HG03354 (cell line): Measurements from ENCODE around the gene OR52E1.

Experiments used
- ATAC-seq: cut with Tn5 transposase; IDR thresholded peaks from one replicate; pipeline ENCODE4 v1.9.1; 2021; ENCODE audit warnings: mild to moderate bottlenecking; ENCODE audit not compliant: unreplicated experiment, poor library complexity, severe bottlenecking

Gene OR52E1

GRCh38 chr11:5103066-5103465, 33.7 kb downstream of the OR52E1 start:
- no peak for ATAC-seq

- no peak for ATAC-seq
Observed at GRCh38 chr11:5107285-5107684, 37.9 kb downstream of the OR52E1 start.

- ATAC-seq = no peak
Observed at GRCh38 chr11:5115339-5115738, 46.0 kb downstream of the OR52E1 start.

GRCh38 chr11:5117588-5117987, 48.2 kb downstream of the OR52E1 start:
- ATAC-seq = no peak

GRCh38 chr11:5118893-5119292, 49.5 kb downstream of the OR52E1 start:
- ATAC-seq = no peak
